H1 (cell line): ENCODE data around the gene CFAP157. TPM values are rescaled to one million over a fixed set of nuclear protein-coding genes. Genes with fewer than 3 reads are reported as not detected.

ENCODE experiments used
- CTCF ChIA-PET: fragments of 300-600 bp; sonication (Branson Sonifier 250); formaldehyde crosslinking; loops from one replicate; lab custom pipeline; 2021; ENCODE audit not compliant: partially characterized antibody; lab: Charles Lee
- POLR2A ChIA-PET: fragments of 300-600 bp; sonication (Branson Sonifier 250); formaldehyde crosslinking; loops from one replicate; lab custom pipeline; 2021; ENCODE audit warnings: inconsistent platforms; ENCODE audit not compliant: partially characterized antibody; lab: Charles Lee
- DNase-seq, 2 experiments: peaks; one replicate each; pipeline versions ENCODE4 v3.0.0 to v3.0.0-alpha.2; 2010 to 2022; ENCODE audit warnings: low spot score in 2 of 2, low read depth in 1 of 2, mixed read lengths in 1 of 2
- FAIRE-seq: peaks from 2 replicates; lab custom pipeline; 2011; peaks lifted over from hg19 to GRCh38; lab: Jason Lieb, UNC
- H2AFZ ChIP-seq: 2 replicates; pipeline ENCODE4 v1.8.1; 2012; ENCODE audit warnings: low read length, inconsistent platforms
- H2AK5ac ChIP-seq: 2 replicates; pipeline ENCODE4 v1.6.1; 2013; ENCODE audit warnings: low read depth, low read length
- H2BK120ac ChIP-seq: replicated peaks from 2 replicates; pipeline ENCODE3; 2013; ENCODE audit warnings: low read depth, low read length, inconsistent platforms
- H2BK12ac ChIP-seq: 2 replicates; pipeline ENCODE4 v1.6.1; 2013; ENCODE audit warnings: low read depth, low read length
- H2BK15ac ChIP-seq: 2 replicates; pipeline ENCODE4 v1.6.1; 2013; ENCODE audit warnings: low read length
- H2BK20ac ChIP-seq: 2 replicates; pipeline ENCODE4 v1.6.1; 2013; ENCODE audit warnings: low read length
- H2BK5ac ChIP-seq: 2 replicates; pipeline ENCODE4 v1.6.1; 2013; ENCODE audit warnings: low read depth, low read length
- H3K14ac ChIP-seq: 2 replicates; pipeline ENCODE4 v1.6.1; 2013; ENCODE audit warnings: inconsistent platforms; ENCODE audit not compliant: insufficient read length
- H3K18ac ChIP-seq: 2 replicates; pipeline ENCODE4 v1.6.1; 2013; ENCODE audit warnings: low read length; ENCODE audit errors: extremely low read depth
- H3K23ac ChIP-seq: 2 replicates; pipeline ENCODE4 v1.6.1; 2013; ENCODE audit warnings: inconsistent platforms; ENCODE audit not compliant: insufficient read length
- H3K23me2 ChIP-seq: 2 replicates; pipeline ENCODE4 v1.6.1; 2013; ENCODE audit warnings: low read depth, low read length
- H3K27ac ChIP-seq: 2 replicates; pipeline ENCODE4 v1.6.1; 2011; ENCODE audit warnings: low read depth, low read length, inconsistent platforms
- H3K27me3 ChIP-seq, 4 experiments: replicated peaks in 1 of 4; 1 replicate in 1 of 4; 2 replicates in 3 of 4; pipeline versions ENCODE4 v1.6.1 to v1.8.1; 2011 to 2013; ENCODE audit warnings: low read length in 3 of 4, mild to moderate bottlenecking in 3 of 4, inconsistent platforms in 2 of 4, mixed read lengths in 2 of 4, moderate library complexity in 1 of 4; ENCODE audit not compliant: control insufficient read depth in 3 of 4, insufficient read depth in 3 of 4; ENCODE audit errors: extremely low read depth in 1 of 4
- H3K36me3 ChIP-seq, 4 experiments: 2 replicates each; pipeline versions ENCODE4 v1.6.1 to v1.8.1; 2011 to 2013; ENCODE audit warnings: mild to moderate bottlenecking in 4 of 4, low read length in 3 of 4, moderate library complexity in 2 of 4, control low read depth in 1 of 4, inconsistent platforms in 1 of 4; ENCODE audit not compliant: insufficient read depth in 4 of 4, control insufficient read depth in 2 of 4
- H3K4ac ChIP-seq: replicated peaks from 2 replicates; pipeline ENCODE3; 2013; ENCODE audit warnings: low read length, low read depth, mixed read lengths, inconsistent platforms; ENCODE audit not compliant: insufficient read length
- H3K4me1 ChIP-seq, 4 experiments: replicated peaks in 1 of 4; 1 replicate in 1 of 4; 2 replicates in 3 of 4; pipeline versions ENCODE4 v1.6.1 to v1.8.1; 2011 to 2013; ENCODE audit warnings: low read length in 3 of 4, inconsistent platforms in 2 of 4, mixed read lengths in 1 of 4; ENCODE audit not compliant: insufficient read depth in 4 of 4, control insufficient read depth in 3 of 4
- H3K4me2 ChIP-seq, 2 experiments: 2 replicates each; pipeline versions ENCODE4 v1.6.1 to v1.8.1; 2011 to 2013; ENCODE audit warnings: low read depth in 2 of 2, low read length in 2 of 2, control low read depth in 1 of 2, inconsistent platforms in 1 of 2, mild to moderate bottlenecking in 1 of 2; ENCODE audit not compliant: insufficient read depth in 1 of 2
- H3K4me3 ChIP-seq, 4 experiments: fragments of 200-600, 300-600 bp in 1 of 4; sonication (generic), shearing (Covaris generic), sonication (Bioruptor Twin) in 1 of 4; 2 replicates each; pipeline versions ENCODE4 v1.5.1 to v1.8.1; 2011 to 2016; ENCODE audit warnings: low read length in 4 of 4, low read depth in 3 of 4, control low read depth in 2 of 4, inconsistent platforms in 2 of 4, mild to moderate bottlenecking in 2 of 4, mixed read lengths in 1 of 4, moderate library complexity in 1 of 4; ENCODE audit not compliant: insufficient read depth in 2 of 4; ENCODE audit errors: extremely low read depth in 1 of 4
- H3K56ac ChIP-seq: replicated peaks from 2 replicates; pipeline ENCODE3; 2013; ENCODE audit warnings: low read depth, mild to moderate bottlenecking, mixed read lengths, low read length, inconsistent platforms; ENCODE audit not compliant: insufficient read length
- H3K79me1 ChIP-seq: 2 replicates; pipeline ENCODE4 v1.6.1; 2013; ENCODE audit warnings: low read depth, low read length, control low read depth
- H3K79me2 ChIP-seq, 2 experiments: 2 replicates each; pipeline versions ENCODE4 v1.6.1 to v1.8.1; 2012 to 2013; ENCODE audit warnings: low read length in 2 of 2, mild to moderate bottlenecking in 2 of 2, inconsistent platforms in 1 of 2; ENCODE audit not compliant: insufficient read depth in 2 of 2, control insufficient read depth in 1 of 2
- H3K9ac ChIP-seq, 4 experiments: replicated peaks in 1 of 4; 1 replicate in 1 of 4; 2 replicates in 3 of 4; pipeline versions ENCODE4 v1.6.1 to v1.8.1; 2011 to 2013; ENCODE audit warnings: low read depth in 3 of 4, low read length in 3 of 4, control low read depth in 2 of 4, mild to moderate bottlenecking in 2 of 4, moderate library complexity in 2 of 4, inconsistent platforms in 1 of 4; ENCODE audit errors: extremely low read depth in 1 of 4
- H3K9me3 ChIP-seq, 2 experiments: 2 replicates each; pipeline versions ENCODE4 v1.6.1 to v1.8.1; 2012 to 2013; ENCODE audit warnings: mild to moderate bottlenecking in 2 of 2, moderate library complexity in 2 of 2, control low read depth in 1 of 2, inconsistent platforms in 1 of 2, low read depth in 1 of 2, low read length in 1 of 2, mixed read lengths in 1 of 2; ENCODE audit not compliant: insufficient read depth in 2 of 2
- H4K20me1 ChIP-seq, 2 experiments: replicated peaks in 1 of 2; 2 replicates each; pipeline versions ENCODE3 to v1.8.1; 2011 to 2013; ENCODE audit warnings: inconsistent platforms in 2 of 2, low read length in 2 of 2, mild to moderate bottlenecking in 1 of 2; ENCODE audit not compliant: insufficient read depth in 2 of 2, control insufficient read depth in 1 of 2
- H4K5ac ChIP-seq: 2 replicates; pipeline ENCODE4 v1.6.1; 2013; ENCODE audit warnings: low read length, low read depth, mixed read lengths, inconsistent platforms; ENCODE audit not compliant: insufficient read length
- H4K8ac ChIP-seq: 2 replicates; pipeline ENCODE4 v1.8.0; 2013; ENCODE audit warnings: mild to moderate bottlenecking, moderate library complexity, low read length, inconsistent platforms; ENCODE audit not compliant: insufficient read depth; ENCODE audit errors: extremely low read depth
- H4K91ac ChIP-seq: replicated peaks from 2 replicates; pipeline ENCODE3; 2013; ENCODE audit warnings: low read length, mixed read lengths, inconsistent platforms; ENCODE audit not compliant: insufficient read length
- CHD1 ChIP-seq: IDR thresholded peaks from 2 replicates; pipeline ENCODE4 v1.6.1; 2012; ENCODE audit warnings: low read depth, low read length, improper control_type of control experiment
- GTF2F1 ChIP-seq: IDR thresholded peaks from 2 replicates; pipeline ENCODE4 v1.6.1; 2012; ENCODE audit warnings: low read depth, low read length, improper control_type of control experiment, borderline replicate concordance
- HDAC2 ChIP-seq, 2 experiments: fragments of 300-600 bp in 1 of 2; sonication (generic) in 1 of 2; IDR thresholded peaks; 2 replicates each; pipeline ENCODE4 v1.6.1; 2011 to 2012; ENCODE audit warnings: low read depth in 2 of 2, low read length in 2 of 2, mild to moderate bottlenecking in 2 of 2, moderate library complexity in 2 of 2, borderline replicate concordance in 1 of 2, inconsistent platforms in 1 of 2
- HDAC6 ChIP-seq: IDR thresholded peaks from one replicate; pipeline ENCODE4 v1.7.1; 2012; ENCODE audit warnings: low read depth, mild to moderate bottlenecking, inconsistent platforms, low read length, moderate library complexity
- JUN ChIP-seq: IDR thresholded peaks from 2 replicates; pipeline ENCODE4 v1.6.1; 2011; ENCODE audit warnings: low read depth, mild to moderate bottlenecking, improper control_type of control experiment, low read length
- NANOG ChIP-seq: IDR thresholded peaks from 2 replicates; pipeline ENCODE4 v1.6.1; 2011; ENCODE audit warnings: low read length, low read depth, mild to moderate bottlenecking, inconsistent platforms; ENCODE audit not compliant: insufficient read depth, poor library complexity, severe bottlenecking
- NRF1 ChIP-seq: IDR thresholded peaks from 2 replicates; pipeline ENCODE4 v1.6.1; 2011; ENCODE audit warnings: mild to moderate bottlenecking, low read depth, low read length, improper control_type of control experiment
- PHF8 ChIP-seq: fragments of 200-600 bp; sonication (generic); conservative IDR thresholded peaks from 2 replicates; pipeline ENCODE4 v1.7.1; 2012; ENCODE audit warnings: low read depth, mild to moderate bottlenecking, inconsistent platforms, low read length, moderate library complexity
- SAP30 ChIP-seq: fragments of 300-600 bp; sonication (generic); IDR thresholded peaks from 2 replicates; pipeline ENCODE4 v1.7.1; 2012; ENCODE audit warnings: low read length, moderate library complexity, mild to moderate bottlenecking, inconsistent platforms; ENCODE audit not compliant: insufficient read depth, insufficient replicate concordance
- SP4 ChIP-seq: IDR thresholded peaks from 2 replicates; pipeline ENCODE4 v1.6.1; 2012; ENCODE audit warnings: low read length, inconsistent platforms
- YY1 ChIP-seq: IDR thresholded peaks from 2 replicates; pipeline ENCODE4 v1.6.1; 2011; ENCODE audit warnings: low read depth, mild to moderate bottlenecking, low read length
- WGBS, 2 experiments: shearing (Covaris generic) in 1 of 2; methylation state at CpG; one replicate each; pipeline versions ENCODE4 v1.1.6 to v1.1.7; 2013 to 2015; ENCODE audit warnings: low lambda C conversion rate in 2 of 2, mixed read lengths in 2 of 2, inconsistent platforms in 1 of 2, low coverage in 1 of 2, missing lambda C conversion rate in 1 of 2; ENCODE audit not compliant: insufficient replicate concordance in 2 of 2, insufficient coverage in 1 of 2, insufficient read length in 1 of 2; ENCODE audit errors: extremely low coverage in 1 of 2, missing lambda C conversion rate in 1 of 2; 5-methylcytosine and 5-hydroxymethylcytosine counted together
- polyA plus RNA-seq, 7 experiments: library from polyadenylated mRNA; depleted of rRNA in 3 of 7; stranded (reverse) in 5 of 7; unstranded in 2 of 7; fragments of >200 nt in 5 of 7; fragments of 200-250 nt in 2 of 7; gene quantifications; 1 replicate in 5 of 7; 2 replicates in 1 of 7; 4 replicates in 1 of 7; pipeline versions ENCODE4 v1.2.1 to v1.2.3, GENCODE V29; 2011 to 2013; ENCODE audit warnings: missing spikeins in 2 of 7, mixed read lengths in 2 of 7
- total RNA-seq: library from RNA; stranded (reverse); fragmentation: NEBNext Ultra II Directional; extraction: Animal tissue kit (Norgen Biotek cat#: 25700); gene quantifications from 2 replicates; pipeline ENCODE4 v1.2.1, GENCODE V29; 2021
- TF ChIP-seq, protein P1 (sequence below): IDR thresholded peaks from 2 replicates; pipeline ENCODE4 v1.6.1; 2012; ENCODE audit warnings: inconsistent platforms

Gene CFAP157
- total and polyA plus RNA-seq, 2 of the 8 experiments (the other 6 are each of a cell fraction or from before 2014, with no cell fraction given): not detected

GRCh38 chr9:127703289-127703946, 3.4 kb upstream of the CFAP157 start:
- POLR2A ChIA-PET: interaction anchor here (1.3 kb wide), 1 partner anchor 9 kb away, joined by 3 read pairs; no protein-coding TSS in a partner anchor
- Histone ChIP-seq H2BK5ac (no peak overlapping the region), H3K79me2 (no peaks in the 10 kb centered on the region), H2BK20ac (no peak overlapping the region), H3K9me3 (no peaks in the 10 kb centered on the region), H2BK120ac (no peak overlapping the region), H2BK12ac (no peak overlapping the region), H3K79me1 (no peaks in the 10 kb centered on the region), H3K18ac (no peak overlapping the region), H3K4me1 (peaks cover 0 to 11% (median 5%) of the 10 kb centered on the region in 4 experiments; a peak in 5 of 7 replicates), H4K91ac (no peak overlapping the region), H3K27me3 (no peaks in the 10 kb centered on the region; a peak in 2 of 7 replicates), H3K4me3 (no peak overlapping the region), H3K23me2 (0 out of 2 replicates have a peak, but pooled peaks cover 1% of the 10 kb centered on the region), H3K36me3 (no peaks in the 10 kb centered on the region), H3K4ac (no peak overlapping the region), H3K9ac (no peak overlapping the region), H3K23ac (no peak overlapping the region), H3K27ac (no peak overlapping the region), H2AFZ (no peak overlapping the region), H2BK15ac (no peak overlapping the region), H3K4me2 (no peak overlapping the region), H3K56ac (no peak overlapping the region), H2AK5ac (no peak overlapping the region), H4K20me1 (no peaks in the 10 kb centered on the region), H4K8ac (no peak overlapping the region), H3K14ac (no peak overlapping the region), H4K5ac (no peak overlapping the region)
- WGBS, 2 experiments: 79% methylated on average over 9 of the region's 9 CpGs; no CpG with 5 or more reads in 1 of the 2 experiments
- no peak for DNase-seq
- CTCF ChIA-PET: interaction anchor here (0.6 to 1.9 kb wide), 9 partner anchors 9 to 199 kb away, joined by 3 to 5 read pairs (median 4); partner anchors contain the start of gene TOR2A
- no peak for TF ChIP-seq SAP30
- no peak for TF ChIP-seq NRF1
- no peak for TF ChIP-seq YY1
- no peak for TF ChIP-seq CHD1
- TF ChIP-seq JUN: no peak
- TF ChIP-seq HDAC2 (IDR thresholded peaks at IDR 0.05; ENCODE audit: borderline replicate concordance in 1 of 2, low read depth in 2 of 2, low read length in 2 of 2): no peak
- TF ChIP-seq NANOG: no peak
- no peak for TF ChIP-seq HDAC6
- TF ChIP-seq SP4: no peak
- TF ChIP-seq, protein P1, sequence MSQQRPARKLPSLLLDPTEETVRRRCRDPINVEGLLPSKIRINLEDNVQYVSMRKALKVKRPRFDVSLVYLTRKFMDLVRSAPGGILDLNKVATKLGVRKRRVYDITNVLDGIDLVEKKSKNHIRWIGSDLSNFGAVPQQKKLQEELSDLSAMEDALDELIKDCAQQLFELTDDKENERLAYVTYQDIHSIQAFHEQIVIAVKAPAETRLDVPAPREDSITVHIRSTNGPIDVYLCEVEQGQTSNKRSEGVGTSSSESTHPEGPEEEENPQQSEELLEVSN: no peak
- no peak for TF ChIP-seq GTF2F1
- TF ChIP-seq PHF8: no peak
- FAIRE-seq: no peak
